ENCODE measurements around the gene LY6G5C. TPM values are rescaled to one million over a fixed set of nuclear protein-coding genes. Genes with fewer than 3 reads are reported as not detected.

The LY6G5C gene
- total and polyA plus RNA-seq, 9 of the 15 experiments (the other 6 are each of a cell fraction or from before 2014, with no cell fraction given) = 0.10 to 0.67 (median 0.46) TPM; not detected in 4

DNA sequence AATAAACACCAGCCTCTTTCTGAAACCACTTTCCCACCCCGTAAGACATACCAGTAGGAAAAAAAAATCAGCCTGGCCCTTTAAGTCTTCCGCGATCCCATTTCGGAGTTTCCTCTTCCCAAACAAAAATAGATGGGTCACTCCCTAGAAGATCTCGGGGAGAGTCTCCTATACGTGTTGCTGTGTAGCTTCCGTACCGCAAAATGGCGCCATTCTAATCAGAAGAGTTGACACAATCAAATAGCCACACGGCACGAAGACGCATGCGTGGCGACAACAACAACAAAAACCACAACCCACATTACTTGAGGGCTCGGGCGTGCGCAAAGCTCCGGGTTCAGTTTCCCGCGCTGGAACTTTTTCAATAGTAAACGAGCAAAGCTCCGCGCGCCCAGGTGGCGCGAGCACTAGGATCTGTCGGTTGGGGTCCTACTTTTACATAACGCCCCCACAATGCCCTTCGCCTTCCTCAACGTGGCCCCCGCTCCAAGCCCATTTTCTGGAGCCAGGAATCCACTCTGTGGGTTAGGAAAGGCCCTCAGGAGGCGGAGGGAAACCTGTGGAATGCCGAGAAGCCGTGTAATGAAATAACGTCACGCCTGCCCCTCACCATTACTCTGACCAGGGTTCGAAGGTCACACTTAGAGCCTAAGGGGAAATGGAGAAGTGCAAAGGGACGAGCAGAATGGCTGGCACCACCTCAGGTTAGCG, 15.9 kb downstream of the LY6G5C start, which contains the start of gene GPANK1 (continued):
- TF ChIP-seq DMBX1 (CRISPR knock-in tag; IDR thresholded peaks at IDR 0.05; ENCODE audit: borderline replicate concordance) = peak; percentile 44; the same call in 1 of the 2 replicates
- no peak for TF ChIP-seq BCOR (IDR thresholded peaks at IDR 0.05)
- no peak for TF ChIP-seq HDAC3 (IDR thresholded peaks at IDR 0.05; ENCODE audit: borderline replicate concordance, partially characterized antibody)
- TF ChIP-seq, protein P1, sequence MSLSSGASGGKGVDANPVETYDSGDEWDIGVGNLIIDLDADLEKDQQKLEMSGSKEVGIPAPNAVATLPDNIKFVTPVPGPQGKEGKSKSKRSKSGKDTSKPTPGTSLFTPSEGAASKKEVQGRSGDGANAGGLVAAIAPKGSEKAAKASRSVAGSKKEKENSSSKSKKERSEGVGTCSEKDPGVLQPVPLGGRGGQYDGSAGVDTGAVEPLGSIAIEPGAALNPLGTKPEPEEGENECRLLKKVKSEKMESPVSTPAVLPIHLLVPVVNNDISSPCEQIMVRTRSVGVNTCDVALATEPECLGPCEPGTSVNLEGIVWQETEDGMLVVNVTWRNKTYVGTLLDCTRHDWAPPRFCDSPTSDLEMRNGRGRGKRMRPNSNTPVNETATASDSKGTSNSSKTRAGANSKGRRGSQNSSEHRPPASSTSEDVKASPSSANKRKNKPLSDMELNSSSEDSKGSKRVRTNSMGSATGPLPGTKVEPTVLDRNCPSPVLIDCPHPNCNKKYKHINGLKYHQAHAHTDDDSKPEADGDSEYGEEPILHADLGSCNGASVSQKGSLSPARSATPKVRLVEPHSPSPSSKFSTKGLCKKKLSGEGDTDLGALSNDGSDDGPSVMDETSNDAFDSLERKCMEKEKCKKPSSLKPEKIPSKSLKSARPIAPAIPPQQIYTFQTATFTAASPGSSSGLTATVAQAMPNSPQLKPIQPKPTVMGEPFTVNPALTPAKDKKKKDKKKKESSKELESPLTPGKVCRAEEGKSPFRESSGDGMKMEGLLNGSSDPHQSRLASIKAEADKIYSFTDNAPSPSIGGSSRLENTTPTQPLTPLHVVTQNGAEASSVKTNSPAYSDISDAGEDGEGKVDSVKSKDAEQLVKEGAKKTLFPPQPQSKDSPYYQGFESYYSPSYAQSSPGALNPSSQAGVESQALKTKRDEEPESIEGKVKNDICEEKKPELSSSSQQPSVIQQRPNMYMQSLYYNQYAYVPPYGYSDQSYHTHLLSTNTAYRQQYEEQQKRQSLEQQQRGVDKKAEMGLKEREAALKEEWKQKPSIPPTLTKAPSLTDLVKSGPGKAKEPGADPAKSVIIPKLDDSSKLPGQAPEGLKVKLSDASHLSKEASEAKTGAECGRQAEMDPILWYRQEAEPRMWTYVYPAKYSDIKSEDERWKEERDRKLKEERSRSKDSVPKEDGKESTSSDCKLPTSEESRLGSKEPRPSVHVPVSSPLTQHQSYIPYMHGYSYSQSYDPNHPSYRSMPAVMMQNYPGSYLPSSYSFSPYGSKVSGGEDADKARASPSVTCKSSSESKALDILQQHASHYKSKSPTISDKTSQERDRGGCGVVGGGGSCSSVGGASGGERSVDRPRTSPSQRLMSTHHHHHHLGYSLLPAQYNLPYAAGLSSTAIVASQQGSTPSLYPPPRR (CRISPR knock-in tag; IDR thresholded peaks at IDR 0.05; ENCODE audit: borderline replicate concordance) = peak; percentile 98
- peak; percentile 90 for TF ChIP-seq ZNF12 (CRISPR knock-in tag; IDR thresholded peaks at IDR 0.05)
- TF ChIP-seq BCL6 (CRISPR knock-in tag; IDR thresholded peaks at IDR 0.05) = no peak
- TF ChIP-seq, protein P2, sequence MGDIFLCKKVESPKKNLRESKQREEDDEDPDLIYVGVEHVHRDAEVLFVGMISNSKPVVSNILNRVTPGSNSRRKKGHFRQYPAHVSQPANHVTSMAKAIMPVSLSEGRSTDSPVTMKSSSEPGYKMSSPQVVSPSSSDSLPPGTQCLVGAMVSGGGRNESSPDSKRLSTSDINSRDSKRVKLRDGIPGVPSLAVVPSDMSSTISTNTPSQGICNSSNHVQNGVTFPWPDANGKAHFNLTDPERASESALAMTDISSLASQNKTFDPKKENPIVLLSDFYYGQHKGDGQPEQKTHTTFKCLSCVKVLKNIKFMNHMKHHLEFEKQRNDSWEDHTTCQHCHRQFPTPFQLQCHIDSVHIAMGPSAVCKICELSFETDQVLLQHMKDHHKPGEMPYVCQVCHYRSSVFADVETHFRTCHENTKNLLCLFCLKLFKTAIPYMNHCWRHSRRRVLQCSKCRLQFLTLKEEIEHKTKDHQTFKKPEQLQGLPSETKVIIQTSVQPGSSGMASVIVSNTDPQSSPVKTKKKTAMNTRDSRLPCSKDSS (IDR thresholded peaks at IDR 0.05; ENCODE audit: low read depth, partially characterized antibody) = no peak
- TF ChIP-seq ZNF57 (CRISPR knock-in tag; IDR thresholded peaks at IDR 0.05) = peak; percentile 73; the same call in 1 of the 2 replicates
- TF ChIP-seq, protein P3, sequence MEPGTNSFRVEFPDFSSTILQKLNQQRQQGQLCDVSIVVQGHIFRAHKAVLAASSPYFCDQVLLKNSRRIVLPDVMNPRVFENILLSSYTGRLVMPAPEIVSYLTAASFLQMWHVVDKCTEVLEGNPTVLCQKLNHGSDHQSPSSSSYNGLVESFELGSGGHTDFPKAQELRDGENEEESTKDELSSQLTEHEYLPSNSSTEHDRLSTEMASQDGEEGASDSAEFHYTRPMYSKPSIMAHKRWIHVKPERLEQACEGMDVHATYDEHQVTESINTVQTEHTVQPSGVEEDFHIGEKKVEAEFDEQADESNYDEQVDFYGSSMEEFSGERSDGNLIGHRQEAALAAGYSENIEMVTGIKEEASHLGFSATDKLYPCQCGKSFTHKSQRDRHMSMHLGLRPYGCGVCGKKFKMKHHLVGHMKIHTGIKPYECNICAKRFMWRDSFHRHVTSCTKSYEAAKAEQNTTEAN (CRISPR knock-in tag; IDR thresholded peaks at IDR 0.05) = peak; percentile 88
- TF ChIP-seq CHD1 (IDR thresholded peaks at IDR 0.05; ENCODE audit: low read length) = peak; percentile 97
- peak; percentile 91 for TF ChIP-seq E2F4 (CRISPR knock-in tag; IDR thresholded peaks at IDR 0.05; ENCODE audit: low read depth)
- 0 out of 2 replicates have a peak, but pooled peaks have one; percentile 5 for TF ChIP-seq GABPB2 (CRISPR knock-in tag; conservative IDR thresholded peaks at IDR 0.05)
